Stimulated activated CD8-positive, alpha-beta memory T cell treated with anti-CD3 and anti-CD28 coated beads, Interleukin-2, amount 100 ng/mL, for 1 hour (primary cell): ENCODE measurements around the gene SESN3.
"Not testable (repeated sequence)": the region's sequence is repeated elsewhere in the genome, so short reads cannot be mapped to it uniquely, and the experiment has no call there.

ENCODE experiments used
- DNase-seq, 2 donors: peaks; one replicate each; pipeline ENCODE4 v3.0.0-alpha.2; 2020; ENCODE audit warnings: low read depth in 2 of 2

Gene SESN3

GRCh38 chr11:95152876-95153856, 77.8 kb downstream of the SESN3 start:
- no peak for DNase-seq

GRCh38 chr11:95150956-95151684, 79.9 kb downstream of the SESN3 start:
- DNase-seq, result peak; percentile 76 to 83

- no peak for DNase-seq
Observed at GRCh38 chr11:95149651-95150364, 81.2 kb downstream of the SESN3 start.

- no peak for DNase-seq
Observed at GRCh38 chr11:95148938-95149337, 82.1 kb downstream of the SESN3 start.

- no peak for DNase-seq
Observed at GRCh38 chr11:95148406-95148805, 82.6 kb downstream of the SESN3 start.

GRCh38 chr11:95147364-95147905, 83.6 kb downstream of the SESN3 start:
- DNase-seq, result no peak

GRCh38 chr11:95145430-95146060, 85.5 kb downstream of the SESN3 start:
- no peak for DNase-seq

- no peak for DNase-seq
Observed at GRCh38 chr11:95144313-95145235, 86.4 kb downstream of the SESN3 start.

- no peak for DNase-seq
Observed at GRCh38 chr11:95143106-95143681, 87.8 kb downstream of the SESN3 start.

- no peak for DNase-seq
Observed at GRCh38 chr11:95142431-95142830, 88.6 kb downstream of the SESN3 start.

- no peak for DNase-seq
Observed at GRCh38 chr11:95140397-95141033, 90.5 kb downstream of the SESN3 start.

- DNase-seq, result no peak
Observed at GRCh38 chr11:95138448-95138847, 92.6 kb downstream of the SESN3 start.

- no peak for DNase-seq
Observed at GRCh38 chr11:95137299-95137698, 93.7 kb downstream of the SESN3 start.

GRCh38 chr11:95136747-95137146, 94.3 kb downstream of the SESN3 start:
- DNase-seq, result not testable (repeated sequence)

- no peak for DNase-seq
Observed at GRCh38 chr11:95135880-95136279, 95.1 kb downstream of the SESN3 start.

GRCh38 chr11:95135155-95135554, 95.8 kb downstream of the SESN3 start:
- DNase-seq, result no peak

- DNase-seq, result no peak
Observed at GRCh38 chr11:95134491-95134890, 96.5 kb downstream of the SESN3 start.

GRCh38 chr11:95132956-95133355, 98.0 kb downstream of the SESN3 start:
- no peak for DNase-seq

GRCh38 chr11:95128602-95129001, 102.4 kb downstream of the SESN3 start:
- DNase-seq, result no peak
